ENCODE measurements around the gene ZNF790.
A peak's percentile ranks its signal among the peaks of the same experiment; 100 is the strongest.

Gene ZNF790

GRCh38 chr19:36771261-36772231 lies 66.6 kb downstream of the ZNF790 start:
- peak; percentile 98 for DNase-seq
